HG03066 (cell line): ENCODE measurements around the gene CLCN6.

ENCODE experiments used
- ATAC-seq: cut with Tn5 transposase; IDR thresholded peaks from one replicate; pipeline ENCODE4 v1.9.1; 2021; ENCODE audit warnings: low read depth; ENCODE audit not compliant: unreplicated experiment

CLCN6 gene

GRCh38 chr1:11805422-11806306, at the start of gene CLCN6, which contains the start of gene MTHFR:
Gene CLCN6, plus strand, starts transcription at chr1:11806191. Its CDS starts 72 bp downstream, at chr1:11806263.
Gene MTHFR, minus strand, starts transcription at chr1:11805964. Its CDS starts 2,848 bp downstream, at chr1:11803116.
- ATAC-seq, result peak; percentile 63

- ATAC-seq, result no peak
Observed at GRCh38 chr1:11757047-11757446, 48.9 kb upstream of the CLCN6 start.

DNA sequence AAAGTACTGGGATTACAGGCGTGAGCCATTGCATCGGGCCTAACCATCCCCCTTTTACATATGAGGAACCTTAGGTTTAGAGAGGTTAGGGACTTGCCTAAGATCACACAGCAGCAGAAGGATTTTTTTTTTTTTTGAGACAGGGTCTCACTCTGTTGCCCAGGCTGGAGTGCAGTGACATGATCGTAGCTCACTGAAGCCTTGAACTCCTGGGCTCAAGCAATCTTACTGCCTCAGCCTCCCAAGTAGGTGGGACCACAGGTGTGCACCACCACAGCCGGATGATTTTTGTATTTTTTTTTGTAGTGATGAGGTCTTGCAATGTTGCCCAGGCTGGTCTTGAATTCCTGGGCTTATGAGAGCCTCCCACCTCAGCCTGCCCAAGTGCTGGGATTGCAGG, 46.2 kb upstream of the CLCN6 start:
- no peak for ATAC-seq

DNA sequence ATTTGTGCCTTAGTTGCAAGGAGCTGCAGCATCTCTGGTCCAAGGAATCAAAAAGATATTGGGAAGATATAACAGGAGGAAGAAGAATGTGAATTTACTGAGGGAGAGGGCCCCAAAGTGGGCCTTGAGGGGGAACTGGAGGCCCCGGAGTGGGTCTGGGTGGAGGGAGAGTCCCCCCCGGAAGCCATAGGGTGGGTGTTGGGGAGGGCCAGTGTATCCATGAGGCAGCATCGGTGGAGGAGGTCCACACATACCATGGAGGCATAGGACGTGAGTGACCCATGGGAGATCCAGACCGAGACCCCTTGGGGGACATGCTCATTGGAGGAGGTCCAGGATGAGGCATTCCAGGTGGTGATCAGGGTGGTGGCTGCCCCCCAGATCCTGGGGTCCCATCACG, 44.7 kb upstream of the CLCN6 start:
- ATAC-seq, result no peak

- ATAC-seq, result no peak
Observed at GRCh38 chr1:11761988-11762406, 44.0 kb upstream of the CLCN6 start, which contains the start of gene C1orf167. Gene C1orf167, plus strand, starts transcription at chr1:11762193. Its CDS starts 2,208 bp downstream, at chr1:11764401.

- no peak for ATAC-seq
Observed at GRCh38 chr1:11764115-11764514, 41.9 kb upstream of the CLCN6 start.

DNA sequence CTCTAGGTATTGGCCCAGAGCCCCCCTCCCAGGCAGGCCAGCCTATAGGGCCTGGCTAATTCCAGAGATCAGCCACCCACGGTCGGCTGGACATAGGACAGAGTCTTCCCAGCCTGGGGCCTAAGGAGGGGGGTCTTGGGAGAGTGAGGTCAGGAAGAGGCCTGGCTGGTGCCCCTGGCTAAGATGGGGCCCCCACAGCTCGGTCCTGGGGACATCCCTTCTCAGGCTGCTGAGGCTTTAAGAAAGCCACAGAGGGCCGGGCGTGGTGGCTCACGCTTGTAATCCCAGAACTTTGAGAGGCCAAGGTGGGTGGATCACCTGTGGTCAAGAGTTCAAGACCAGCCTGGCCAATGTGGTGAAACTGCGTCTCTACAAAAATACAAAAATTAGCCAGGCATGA, 41.5 kb upstream of the CLCN6 start:
- no peak for ATAC-seq

GRCh38 chr1:11765661-11766428, 40.1 kb upstream of the CLCN6 start:
- no peak for ATAC-seq

DNA sequence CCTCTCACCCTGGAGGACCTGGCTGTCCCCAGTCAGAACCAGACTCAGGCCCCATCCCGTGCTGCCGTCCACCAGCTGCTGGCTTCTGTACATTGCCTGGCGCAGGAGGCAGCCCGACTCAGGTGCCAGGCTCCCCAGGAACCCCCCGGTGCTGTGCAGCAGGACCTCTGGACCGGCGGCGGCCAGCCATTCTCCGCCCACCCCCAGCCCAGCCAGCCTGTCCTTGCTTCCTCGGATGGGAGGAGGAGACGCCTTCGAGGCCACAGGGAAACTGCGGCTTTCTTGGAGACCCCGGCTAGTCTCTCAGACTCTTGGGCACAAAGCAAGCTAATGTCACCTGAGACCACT, 39.6 kb upstream of the CLCN6 start:
- no peak for ATAC-seq

DNA sequence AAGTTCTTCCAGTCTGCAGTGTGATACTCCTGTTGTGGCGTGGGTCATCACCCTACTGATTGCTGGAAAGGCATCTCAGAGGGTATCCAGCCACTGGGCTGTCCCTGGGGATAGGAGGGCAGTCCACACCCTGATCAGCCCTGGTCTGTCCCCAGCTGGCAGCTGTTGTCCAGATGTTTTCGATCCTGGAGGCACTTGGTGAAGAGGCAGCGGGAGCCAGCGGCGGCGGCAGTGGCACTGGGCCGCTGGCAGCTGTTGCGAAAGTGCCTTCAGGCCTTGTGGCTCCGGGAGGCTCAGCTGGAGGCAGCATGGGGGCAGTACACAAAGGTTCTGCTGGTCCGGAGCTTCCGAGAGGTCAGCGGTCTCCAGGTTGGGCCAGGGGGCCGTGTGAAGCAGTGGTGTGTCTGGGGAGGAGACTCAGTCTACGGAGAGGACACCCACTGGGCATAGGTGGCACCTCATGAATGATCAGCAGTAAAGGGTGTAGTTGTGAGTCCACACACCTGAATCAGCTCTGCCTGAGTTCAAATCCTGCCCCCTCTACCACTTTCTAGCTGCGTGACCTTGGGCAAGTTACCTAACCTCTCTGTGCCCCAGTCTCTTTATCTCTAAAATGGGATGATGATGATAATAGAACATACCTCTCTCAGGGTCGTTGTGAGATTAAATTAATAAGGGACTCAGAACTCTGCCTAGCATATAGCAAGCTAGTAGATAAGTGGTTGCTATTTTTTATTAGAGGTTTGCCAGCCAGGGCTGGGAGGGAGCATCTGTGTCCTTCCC, 37.9 kb upstream of the CLCN6 start:
- ATAC-seq, result no peak

DNA sequence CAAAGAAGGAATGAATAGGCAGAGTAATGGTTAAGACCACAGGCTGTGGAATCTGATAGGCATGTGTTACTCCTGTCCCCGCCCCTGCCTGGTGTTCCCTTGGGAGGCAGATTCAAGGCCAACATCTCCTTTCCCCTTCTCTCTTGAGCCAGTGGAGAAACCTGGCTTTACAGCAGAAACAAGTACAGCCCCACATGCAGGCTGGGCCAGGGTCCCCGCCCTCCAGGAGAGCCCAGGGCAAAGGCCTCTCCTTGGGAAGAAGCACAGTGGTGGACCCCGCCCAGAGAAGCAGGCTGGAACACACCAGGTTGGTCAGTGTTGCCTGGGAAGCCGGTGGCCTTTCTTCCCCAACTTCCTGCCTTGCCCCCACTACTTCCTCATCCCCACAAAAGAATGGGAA, 37.2 kb upstream of the CLCN6 start:
- ATAC-seq, result no peak

DNA sequence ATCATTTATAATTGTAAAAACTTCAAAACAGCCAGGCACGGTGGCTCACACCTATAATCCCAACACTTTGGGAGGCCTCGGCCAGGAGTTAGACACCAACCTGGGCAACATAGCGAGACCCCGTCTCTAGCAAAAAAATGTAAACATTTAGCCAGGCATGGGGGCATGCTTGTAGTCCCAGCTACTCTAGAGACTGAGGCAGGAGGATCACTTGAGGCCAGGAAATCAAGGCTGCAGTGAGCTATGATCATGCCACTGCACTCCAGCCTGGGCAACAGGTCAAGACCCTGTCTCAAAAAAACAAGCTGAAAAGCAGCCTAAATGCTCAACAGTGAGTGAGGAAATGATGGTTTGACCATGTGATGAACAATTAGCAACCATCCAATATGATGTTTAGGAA, 36.7 kb upstream of the CLCN6 start:
- no peak for ATAC-seq

DNA sequence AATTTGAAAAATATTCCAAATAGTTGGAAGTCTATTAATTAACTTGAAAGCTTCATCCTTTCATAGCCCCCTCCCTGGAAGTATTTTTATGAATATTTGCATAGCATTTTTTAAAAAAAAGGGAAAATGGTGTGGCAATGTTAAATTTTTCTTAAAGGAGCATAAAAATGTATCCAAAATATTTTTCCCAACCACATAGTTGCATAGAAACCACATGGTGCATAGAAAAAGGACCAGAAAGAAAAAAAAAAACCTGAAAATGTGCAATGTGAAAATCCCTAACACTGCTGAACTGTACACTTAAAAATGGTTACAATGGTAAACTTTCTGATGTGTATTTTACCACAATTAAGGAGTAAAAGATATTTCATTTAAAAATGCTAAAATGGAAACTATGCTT, 36.0 kb upstream of the CLCN6 start:
- ATAC-seq, result no peak

GRCh38 chr1:11771481-11772043, 34.4 kb upstream of the CLCN6 start:
- no peak for ATAC-seq

DNA sequence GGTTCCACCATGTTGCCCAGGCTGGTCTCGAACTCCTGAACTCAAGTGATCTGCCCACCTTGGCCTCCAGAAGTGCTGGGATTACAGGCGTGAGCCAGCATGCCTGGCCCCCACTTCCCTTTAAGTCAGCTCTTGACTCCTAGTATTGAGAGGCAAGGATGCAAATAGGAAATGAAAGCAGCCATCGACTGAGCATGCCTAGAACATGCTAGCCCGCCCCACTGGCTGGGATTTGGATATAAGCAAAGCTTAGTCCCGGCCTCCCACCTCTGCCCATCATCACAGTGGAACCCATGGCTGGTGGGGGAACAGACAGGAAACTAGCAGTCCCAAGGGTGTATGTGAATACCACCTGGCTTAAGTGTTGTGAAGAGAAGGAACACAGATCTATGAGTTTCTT, 33.5 kb upstream of the CLCN6 start:
- no peak for ATAC-seq

GRCh38 chr1:11774753-11775152, 31.2 kb upstream of the CLCN6 start:
- ATAC-seq, result no peak

DNA sequence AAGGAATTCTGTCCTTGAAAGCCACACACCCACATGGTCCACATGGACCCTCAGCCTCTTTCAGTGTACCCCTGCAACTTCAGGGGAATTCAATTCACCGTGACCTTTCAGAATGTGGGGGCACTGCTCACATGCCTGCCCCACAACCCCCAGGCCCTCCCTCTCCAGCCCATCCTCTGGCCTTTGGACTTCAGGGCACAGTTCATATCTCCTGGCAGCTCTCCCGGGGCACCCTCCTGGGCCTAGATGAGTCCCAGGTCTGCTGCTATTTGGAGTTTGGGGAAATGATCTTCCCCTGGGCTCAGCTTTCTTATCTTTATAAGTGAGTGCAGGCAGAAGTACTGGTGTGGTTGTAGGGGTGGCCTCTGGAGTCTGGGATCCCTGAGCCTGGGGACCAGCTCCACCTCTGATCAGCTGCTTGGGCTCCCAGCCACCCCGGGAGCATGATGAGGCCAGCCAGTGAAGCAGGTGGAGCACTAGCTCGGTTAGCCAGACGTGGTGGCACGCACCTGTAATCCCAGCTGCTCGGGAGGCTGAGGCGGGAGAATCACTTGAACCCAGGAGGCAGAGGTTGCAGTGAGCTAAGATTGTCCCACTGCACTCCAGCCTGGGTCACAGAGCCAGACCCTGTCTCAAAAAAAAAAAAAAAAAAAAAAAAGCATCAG, 28.2 kb upstream of the CLCN6 start:
- no peak for ATAC-seq

DNA sequence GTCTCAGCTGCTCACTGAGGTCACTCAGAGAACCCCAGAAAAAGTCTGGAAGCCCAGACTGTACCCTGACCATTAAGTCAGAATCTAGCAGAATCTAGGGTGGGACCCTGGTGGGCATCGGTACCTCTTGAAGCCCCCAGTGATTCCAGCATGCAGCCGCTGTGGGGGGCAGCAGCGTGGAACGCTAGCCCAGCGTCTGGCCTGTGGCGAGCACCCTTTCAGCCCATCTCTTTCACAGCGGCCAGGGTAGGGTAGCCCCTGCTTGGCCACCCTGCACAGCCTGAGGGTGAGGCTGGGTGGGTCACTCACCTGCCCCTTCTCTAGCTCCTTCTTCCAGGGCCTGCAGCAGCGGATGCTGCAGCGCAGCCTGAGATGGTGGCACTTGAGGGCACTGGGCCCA, 27.7 kb upstream of the CLCN6 start:
- no peak for ATAC-seq

DNA sequence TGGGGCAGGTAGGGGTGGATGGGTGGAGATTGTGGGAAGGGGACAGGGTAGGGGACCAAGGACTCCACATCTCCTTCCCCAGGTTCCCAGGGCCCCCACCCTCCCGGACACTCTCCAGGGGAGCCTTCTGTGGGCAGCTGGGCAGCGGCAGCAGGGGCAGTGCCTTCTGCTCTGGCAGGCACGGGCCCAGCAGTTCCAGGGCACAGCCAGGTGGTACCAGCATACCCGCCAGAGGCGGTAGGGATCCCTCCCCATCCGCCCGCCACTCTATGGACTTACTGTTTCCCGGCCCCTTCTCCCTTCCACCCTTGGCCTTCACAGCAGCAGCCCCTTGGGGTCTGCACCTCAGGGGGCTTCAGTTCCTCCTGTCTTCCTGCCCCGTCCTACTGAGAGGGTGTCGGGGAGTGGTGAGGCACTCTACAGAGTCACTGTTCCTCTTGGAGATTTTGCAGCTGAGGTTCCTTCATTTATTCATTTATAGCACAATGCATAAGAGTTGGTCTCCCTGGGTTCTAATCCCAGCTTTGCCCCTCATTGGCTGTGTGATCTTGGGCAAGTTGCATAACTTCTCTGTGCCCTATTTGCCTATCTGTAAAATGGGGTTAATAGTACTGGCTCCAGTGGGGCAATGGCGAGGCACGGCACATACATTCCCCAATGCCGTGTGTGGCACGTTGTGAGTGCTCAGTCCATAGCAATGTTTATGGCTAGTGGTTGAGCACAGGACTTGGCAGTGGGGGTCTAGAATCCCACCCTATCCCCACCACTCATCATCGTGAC, 27.0 kb upstream of the CLCN6 start:
- no peak for ATAC-seq
